Omental fat pad (tissue), 4 donors: Measurements from ENCODE around the gene SUPT4H1. TPM values are rescaled to one million over a fixed set of nuclear protein-coding genes. Genes with fewer than 3 reads are reported as not detected.

Experiments
- ATAC-seq: fragments of 150-250 bp; one replicate; pipeline ENCODE4 v1.9.1; 2016; ENCODE audit warnings: mild to moderate bottlenecking, moderate library complexity; ENCODE audit not compliant: low FRiP score
- DNase-seq: peaks from one replicate; pipeline ENCODE4 v3.0.0-alpha.2; 2019; ENCODE audit warnings: low spot score
- total RNA-seq, 4 donors: library from RNA; depleted of rRNA; stranded (reverse); fragments of >200 nt; gene quantifications; one replicate each; pipeline ENCODE4 v1.1.0, GENCODE V29; 2016
- TF ChIP-seq, protein P1 (sequence below), 3 donors: fragments of 450-650 bp; IDR thresholded peaks; one replicate each; pipeline ENCODE4 v1.5.1; 2016 to 2017; ENCODE audit warnings: antibody characterized with exemption in 3 of 3, mild to moderate bottlenecking in 3 of 3, moderate library complexity in 2 of 3

SUPT4H1 gene
- total RNA-seq, 4 donors from 2014 or later, result 42.1 to 49.2 (median 47.3) TPM

DNA sequence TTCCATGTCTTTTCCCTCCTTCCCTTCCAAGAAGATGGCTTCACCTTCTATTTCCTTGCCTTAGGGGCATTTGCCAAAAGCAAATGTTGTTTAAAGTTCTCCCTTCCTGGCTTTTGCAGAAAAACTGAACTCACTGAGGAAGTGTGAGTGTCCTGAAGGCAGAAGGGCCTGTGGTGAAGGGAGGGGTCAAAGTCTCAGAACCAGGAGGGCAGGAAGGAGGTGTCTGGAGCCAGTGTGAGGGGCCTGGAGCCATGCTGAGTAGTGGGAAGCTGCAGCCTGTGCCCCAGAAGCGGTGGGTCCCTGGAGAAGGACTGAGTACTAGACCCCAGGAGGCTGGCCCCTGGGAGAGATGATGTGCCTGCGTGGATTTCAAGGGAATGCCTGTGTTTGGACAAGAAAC is 23.8 kb upstream of the SUPT4H1 start:
- DNase-seq (no peak), ATAC-seq (no peak)
- TF ChIP-seq, protein P1, sequence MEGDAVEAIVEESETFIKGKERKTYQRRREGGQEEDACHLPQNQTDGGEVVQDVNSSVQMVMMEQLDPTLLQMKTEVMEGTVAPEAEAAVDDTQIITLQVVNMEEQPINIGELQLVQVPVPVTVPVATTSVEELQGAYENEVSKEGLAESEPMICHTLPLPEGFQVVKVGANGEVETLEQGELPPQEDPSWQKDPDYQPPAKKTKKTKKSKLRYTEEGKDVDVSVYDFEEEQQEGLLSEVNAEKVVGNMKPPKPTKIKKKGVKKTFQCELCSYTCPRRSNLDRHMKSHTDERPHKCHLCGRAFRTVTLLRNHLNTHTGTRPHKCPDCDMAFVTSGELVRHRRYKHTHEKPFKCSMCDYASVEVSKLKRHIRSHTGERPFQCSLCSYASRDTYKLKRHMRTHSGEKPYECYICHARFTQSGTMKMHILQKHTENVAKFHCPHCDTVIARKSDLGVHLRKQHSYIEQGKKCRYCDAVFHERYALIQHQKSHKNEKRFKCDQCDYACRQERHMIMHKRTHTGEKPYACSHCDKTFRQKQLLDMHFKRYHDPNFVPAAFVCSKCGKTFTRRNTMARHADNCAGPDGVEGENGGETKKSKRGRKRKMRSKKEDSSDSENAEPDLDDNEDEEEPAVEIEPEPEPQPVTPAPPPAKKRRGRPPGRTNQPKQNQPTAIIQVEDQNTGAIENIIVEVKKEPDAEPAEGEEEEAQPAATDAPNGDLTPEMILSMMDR (IDR thresholded peaks at IDR 0.05), result no peak

DNA sequence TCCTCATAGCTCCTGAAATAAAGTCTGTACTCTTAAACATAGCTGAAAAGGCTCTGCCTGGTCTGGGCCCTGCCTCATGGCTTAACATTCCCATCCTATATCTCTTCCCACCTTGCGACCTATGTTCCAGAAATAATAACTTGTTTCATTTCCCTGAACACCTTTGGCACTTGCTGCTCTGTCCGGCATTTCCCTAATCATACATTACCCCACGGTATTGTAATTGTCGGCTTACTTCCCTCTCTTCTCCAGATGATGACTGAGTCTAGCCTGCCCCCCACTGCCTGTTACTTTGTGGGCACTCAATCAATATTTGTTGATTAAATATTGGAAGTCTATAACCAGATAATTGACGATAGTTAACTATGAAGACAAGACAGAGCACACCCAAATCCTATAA is 23.3 kb upstream of the SUPT4H1 start:
- TF ChIP-seq, protein P1 (IDR thresholded peaks at IDR 0.05), result no peak
- ATAC-seq, result no peak
- no peak for DNase-seq

DNA sequence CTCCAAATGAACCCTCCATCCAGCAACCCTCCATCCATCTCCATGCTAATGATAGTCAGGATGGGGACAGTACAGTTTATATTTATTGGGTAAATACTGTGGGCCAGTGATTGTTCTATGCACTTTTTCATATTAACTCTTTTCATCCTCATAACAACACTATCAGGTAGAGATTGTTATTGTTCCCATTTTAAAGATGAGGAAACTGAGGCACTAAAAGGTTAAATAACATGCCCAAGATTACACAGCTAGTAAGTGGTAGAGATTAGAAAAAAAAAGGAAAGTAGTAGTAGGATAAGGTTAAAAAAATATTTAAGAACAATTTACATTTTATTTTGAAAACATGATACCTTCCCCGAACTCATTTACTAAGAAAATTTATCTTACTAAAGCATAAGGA is 21.9 kb upstream of the SUPT4H1 start:
- TF ChIP-seq, protein P1 (IDR thresholded peaks at IDR 0.05), result no peak
- ATAC-seq (no peak), DNase-seq (no peak)

DNA sequence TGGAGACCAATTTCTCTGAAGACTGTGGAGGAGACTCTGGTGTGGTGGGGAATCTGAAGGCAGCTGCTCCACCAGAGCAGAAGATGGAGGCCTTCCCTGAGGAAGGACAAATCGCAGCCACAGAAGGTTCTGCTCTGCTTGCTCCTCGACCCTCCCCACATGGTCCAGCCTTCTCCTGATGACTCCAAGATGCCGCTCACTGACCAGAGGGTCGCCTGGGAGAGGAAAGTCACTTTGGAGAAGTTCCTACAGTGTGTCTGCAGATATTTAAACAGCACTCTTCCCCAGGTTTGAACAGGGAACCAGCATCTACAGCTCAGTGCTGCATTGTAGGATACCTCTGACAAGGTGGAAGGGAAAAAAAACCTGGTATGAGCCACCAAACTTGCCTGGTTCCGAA is 21.0 kb upstream of the SUPT4H1 start:
- TF ChIP-seq, protein P1 (IDR thresholded peaks at IDR 0.05), result no peak
- ATAC-seq (no peak), DNase-seq (no peak)

DNA sequence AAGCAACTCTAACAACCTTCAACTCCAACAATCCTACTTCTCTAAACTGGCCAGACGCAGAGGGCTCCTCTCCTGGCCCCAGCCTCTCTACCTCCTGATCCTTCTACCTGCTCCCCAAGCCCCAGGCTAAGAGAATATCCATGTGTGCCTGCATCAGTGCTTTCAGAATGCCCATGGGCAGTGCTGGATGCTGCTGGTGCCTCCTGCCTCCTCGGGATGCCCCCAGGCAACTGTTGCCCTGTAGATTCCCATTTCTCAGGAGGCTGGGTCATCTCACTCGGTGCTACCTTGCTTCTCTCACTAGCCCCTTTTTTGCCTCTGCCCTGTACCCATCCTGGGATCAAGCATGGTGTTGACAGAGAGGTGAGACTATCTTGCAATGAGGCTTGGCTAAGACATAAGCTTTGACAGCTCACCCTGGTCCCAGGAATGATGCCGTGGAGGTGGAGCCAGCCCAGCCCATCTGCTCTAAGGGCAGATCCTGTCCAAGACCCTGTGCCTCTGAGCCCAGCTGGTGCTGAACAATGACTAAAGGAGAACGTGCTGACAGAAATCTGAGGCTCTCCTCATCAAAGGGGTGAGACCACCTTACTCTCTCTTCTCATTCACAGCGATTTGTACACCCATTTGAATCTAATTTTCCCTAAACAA is 19.4 kb upstream of the SUPT4H1 start:
- no peak for ATAC-seq
- no peak for DNase-seq
- TF ChIP-seq, protein P1 (IDR thresholded peaks at IDR 0.05), result no peak

DNA sequence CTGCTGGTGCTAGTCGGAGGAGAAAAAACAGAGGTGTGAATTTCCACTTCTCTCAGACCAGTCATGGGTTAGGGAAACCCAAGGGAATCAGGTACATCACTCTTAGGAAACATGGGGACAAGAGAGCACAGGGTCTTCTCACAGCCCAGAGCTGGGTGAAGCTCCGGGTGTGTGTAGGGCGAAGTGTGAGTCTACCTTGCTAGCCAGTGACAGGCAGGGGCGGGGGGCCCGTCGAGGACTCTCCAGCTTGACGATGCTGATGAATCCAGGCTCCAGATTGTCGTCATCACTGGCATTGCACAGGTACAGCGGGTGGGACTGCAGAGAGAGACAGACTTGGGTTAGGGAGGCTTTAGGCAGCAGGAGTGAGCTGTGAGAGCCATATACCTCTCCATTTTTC is 18.7 kb upstream of the SUPT4H1 start:
- ATAC-seq (no peak), DNase-seq (no peak)
- TF ChIP-seq, protein P1 (IDR thresholded peaks at IDR 0.05), result no peak

DNA sequence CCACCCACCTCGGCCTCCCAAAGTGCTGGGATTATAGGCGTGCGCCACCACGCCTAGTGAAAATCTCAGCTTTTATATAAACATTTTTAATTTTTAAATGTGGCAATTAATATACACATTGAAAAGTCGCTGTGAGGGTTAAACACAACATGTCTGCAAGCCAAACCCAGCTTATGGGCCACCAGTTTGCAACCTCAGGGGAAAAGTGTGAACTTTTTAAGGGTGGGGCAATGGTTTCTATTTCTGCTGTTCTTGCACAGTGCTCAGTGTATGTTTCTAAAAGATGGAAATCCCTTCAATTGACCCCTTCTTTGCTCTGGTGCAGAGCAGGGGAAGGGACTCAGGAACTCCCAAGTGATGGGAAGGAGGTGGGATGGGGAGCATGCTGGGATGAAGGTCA is 18.3 kb upstream of the SUPT4H1 start:
- TF ChIP-seq, protein P1 (IDR thresholded peaks at IDR 0.05), result no peak
- DNase-seq (no peak), ATAC-seq (no peak)
